ENCODE data around the gene LRMDA.

Gene LRMDA

GRCh38 chr10:75401569-75402485 lies 29.6 kb upstream of the LRMDA start, which contains the start of gene ZNF503:
Gene ZNF503 (minus strand): TSS chr10:75401764. CDS start chr10:75401419, 345 bp downstream.
- peak; percentile 98 for DNase-seq (ENCODE audit: low read depth, low spot score)

- peak; percentile 71 for DNase-seq (ENCODE audit: low read depth, low spot score)
Measured at GRCh38 chr10:75402486-75403143, 28.8 kb upstream of the LRMDA start.

GRCh38 chr10:75403144-75403938 lies 28.1 kb upstream of the LRMDA start:
- DNase-seq (ENCODE audit: low read depth, low spot score) = peak; percentile 78

GRCh38 chr10:75403939-75404814 lies 27.2 kb upstream of the LRMDA start:
- peak; percentile 77 for DNase-seq (ENCODE audit: low read depth, low spot score)

- DNase-seq (ENCODE audit: low read depth, low spot score) = peak; percentile 96
Measured at GRCh38 chr10:75404815-75405597, 26.4 kb upstream of the LRMDA start.

- peak; percentile 48 for DNase-seq (ENCODE audit: low read depth, low spot score)
Measured at GRCh38 chr10:75405598-75406461, 25.6 kb upstream of the LRMDA start.

- DNase-seq (ENCODE audit: low read depth, low spot score) = no peak
Measured at GRCh38 chr10:75406462-75407223, 24.8 kb upstream of the LRMDA start.

- DNase-seq (ENCODE audit: low read depth, low spot score) = peak; percentile 58
Measured at GRCh38 chr10:75407224-75407712, 24.2 kb upstream of the LRMDA start.

- peak; percentile 61 for DNase-seq (ENCODE audit: low read depth, low spot score)
Measured at GRCh38 chr10:75407713-75408508, 23.5 kb upstream of the LRMDA start.

GRCh38 chr10:75408509-75408875 lies 22.9 kb upstream of the LRMDA start:
- DNase-seq (ENCODE audit: low read depth, low spot score) = no peak

- DNase-seq (ENCODE audit: low read depth, low spot score) = peak; percentile 70
Measured at GRCh38 chr10:75408911-75409885, 22.2 kb upstream of the LRMDA start.

GRCh38 chr10:75410132-75411005 lies 21.1 kb upstream of the LRMDA start:
- peak; percentile 50 for DNase-seq (ENCODE audit: low read depth, low spot score)

- no peak for DNase-seq (ENCODE audit: low read depth, low spot score)
Measured at GRCh38 chr10:75414527-75414926, 16.9 kb upstream of the LRMDA start.

GRCh38 chr10:75417522-75417927 lies 13.9 kb upstream of the LRMDA start:
- peak; percentile 91 for DNase-seq (ENCODE audit: low read depth, low spot score)

GRCh38 chr10:75418293-75418692 lies 13.1 kb upstream of the LRMDA start:
- DNase-seq (ENCODE audit: low read depth, low spot score) = no peak
